ENCODE data around the gene PAIP2B. TPM values are rescaled to one million over a fixed set of nuclear protein-coding genes. Genes with fewer than 3 reads are reported as not detected.

Gene PAIP2B
- total and polyA plus RNA-seq, 2 of the 13 experiments (the other 11 are each of a cell fraction or from before 2014, with no cell fraction given): 0.16 to 0.29 TPM

DNA sequence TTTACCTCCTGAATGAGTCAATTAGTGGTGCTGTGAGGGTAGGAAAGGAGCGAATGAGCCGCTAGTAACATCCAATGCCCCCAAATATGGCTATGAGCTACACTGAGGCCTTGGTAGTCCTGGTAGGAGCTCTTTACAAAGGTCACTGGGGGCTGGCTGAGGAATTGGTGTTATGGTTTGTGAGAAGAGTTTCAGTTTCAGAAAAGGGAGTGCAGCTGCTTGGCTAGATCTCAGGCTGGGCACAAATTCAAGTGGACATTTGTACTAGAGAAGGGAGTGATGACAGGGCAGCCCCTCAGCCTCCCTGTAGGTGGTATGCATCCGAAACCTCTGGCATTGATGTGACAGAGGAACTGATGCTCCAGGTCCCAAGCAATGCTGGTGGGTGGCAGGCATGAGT lies 13.9 kb upstream of the PAIP2B start:
- Histone ChIP-seq H3K36me3 (replicated peaks in 1 of 2; ENCODE audit: control insufficient read depth in 1 of 2, insufficient read depth in 2 of 2, low read length in 2 of 2) (no peaks in the 10 kb centered on the region), H3K27me3 (ENCODE audit: control insufficient read depth in 1 of 2, insufficient read depth in 2 of 2, low read length in 2 of 2) (peaks cover 2 to 21% of the 10 kb centered on the region in 2 experiments; a peak in 4 of 5 replicates), H2AFZ (ENCODE audit: low read length) (no peak overlapping the region), H3K79me2 (ENCODE audit: insufficient read depth, low read length) (no peaks in the 10 kb centered on the region), H3K4me2 (ENCODE audit: low read depth, low read length) (no peak overlapping the region), H4K20me1 (ENCODE audit: insufficient read depth, low read length) (no peaks in the 10 kb centered on the region), H3K9ac (ENCODE audit: insufficient read depth, low read depth, low read length) (no peak overlapping the region), H3K4me1 (ENCODE audit: insufficient read depth, low read length) (no peaks in the 10 kb centered on the region), H3K4me3 (replicated peaks in 1 of 3; ENCODE audit: insufficient read depth in 1 of 3, low read depth in 2 of 3, low read length in 3 of 3) (no peak overlapping the region), H3K9me3 (ENCODE audit: low read length) (no peaks in the 10 kb centered on the region), H3K27ac (ENCODE audit: extremely low read length, insufficient read depth, low read length) (no peak overlapping the region)
- 16% methylated on average over 3 of the region's 3 CpGs for WGBS (ENCODE audit: low lambda C conversion rate)
- intact Hi-C loops (cut with micrococcal nuclease; ENCODE audit: unreplicated experiment): no loop called here
- CTCF ChIA-PET (ENCODE audit: low intra/inter-chr PET ratio, low total read pairs): no interaction called here
- BruUV-seq (replicated peaks): no TSS peak
- POLR2A ChIA-PET: no interaction called here
- no peak for DNase-seq (ENCODE audit: low spot score)
- ATAC-seq: no peak
- FAIRE-seq: no peak
- in situ Hi-C loops (cut with HindIII; ENCODE audit: extremely low pct_ligation_motif_present, low pct_unique_long_range_greater_than_20kb): no loop called here
- no peak for TF ChIP-seq ATF4 (CRISPR knock-in tag; IDR thresholded peaks at IDR 0.05)

DNA sequence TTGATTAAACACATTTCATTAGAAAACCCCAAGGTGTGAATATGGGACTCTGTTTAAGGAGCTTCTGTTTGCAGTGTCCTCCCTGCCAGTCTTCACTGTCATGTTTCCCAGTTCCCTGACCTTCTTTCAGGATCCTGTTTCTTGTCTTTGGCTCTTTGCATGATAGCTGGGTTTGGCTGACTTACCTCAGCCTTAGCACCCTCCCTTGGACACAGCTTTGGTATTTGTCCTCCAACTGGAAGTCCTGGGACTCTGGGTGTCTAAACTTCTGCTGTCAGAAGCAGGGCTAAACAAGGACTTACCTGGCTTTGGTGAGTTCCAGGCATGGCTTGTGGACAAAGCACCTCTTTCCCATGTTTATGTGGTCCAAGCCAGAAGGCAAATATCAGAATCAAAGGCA lies 11.2 kb upstream of the PAIP2B start:
- CTCF ChIA-PET (ENCODE audit: low intra/inter-chr PET ratio, low total read pairs): no interaction called here
- Histone ChIP-seq H3K9me3 (ENCODE audit: low read length) (no peaks in the 10 kb centered on the region), H3K27me3 (ENCODE audit: control insufficient read depth in 1 of 2, insufficient read depth in 2 of 2, low read length in 2 of 2) (peaks cover 2 to 27% of the 10 kb centered on the region in 2 experiments; a peak in 3 of 5 replicates), H3K79me2 (ENCODE audit: insufficient read depth, low read length) (no peaks in the 10 kb centered on the region), H3K36me3 (replicated peaks in 1 of 2; ENCODE audit: control insufficient read depth in 1 of 2, insufficient read depth in 2 of 2, low read length in 2 of 2) (no peaks in the 10 kb centered on the region), H2AFZ (ENCODE audit: low read length) (no peak overlapping the region), H3K4me2 (ENCODE audit: low read depth, low read length) (no peak overlapping the region), H4K20me1 (ENCODE audit: insufficient read depth, low read length) (no peaks in the 10 kb centered on the region), H3K4me3 (replicated peaks in 1 of 3; ENCODE audit: insufficient read depth in 1 of 3, low read depth in 2 of 3, low read length in 3 of 3) (no peak overlapping the region), H3K9ac (ENCODE audit: insufficient read depth, low read depth, low read length) (no peak overlapping the region), H3K27ac (ENCODE audit: extremely low read length, insufficient read depth, low read length) (no peak overlapping the region), H3K4me1 (ENCODE audit: insufficient read depth, low read length) (no peaks in the 10 kb centered on the region)
- no TSS peak for BruUV-seq (replicated peaks)
- FAIRE-seq (no peak), DNase-seq (ENCODE audit: low spot score) (no peak), ATAC-seq (no peak)
- intact Hi-C loops (cut with micrococcal nuclease; ENCODE audit: unreplicated experiment): no loop called here
- POLR2A ChIA-PET: no interaction called here
- in situ Hi-C loops (cut with HindIII; ENCODE audit: extremely low pct_ligation_motif_present, low pct_unique_long_range_greater_than_20kb): no loop called here
- no peak for TF ChIP-seq ZNF781 (CRISPR knock-in tag; IDR thresholded peaks at IDR 0.05; ENCODE audit: borderline replicate concordance, not compliant biosample characterization)
- no peak for TF ChIP-seq ZNF660 (CRISPR knock-in tag; IDR thresholded peaks at IDR 0.05; ENCODE audit: borderline replicate concordance, low read depth)
- TF ChIP-seq MAFG (CRISPR knock-in tag; IDR thresholded peaks at IDR 0.05): no peak
